Measurements from ENCODE around the gene IKBIP. TPM values are rescaled to one million over a fixed set of nuclear protein-coding genes. Genes with fewer than 3 reads are reported as not detected.
"Not testable (repeated sequence)": the region's sequence is repeated elsewhere in the genome, so short reads cannot be mapped to it uniquely, and the experiment has no call there.

Gene IKBIP
- total and polyA plus RNA-seq, 10 donors = 13.5 to 30.7 (median 18.8) TPM

GRCh38 chr12:98646294-98647090, 1.9 kb upstream of the IKBIP start:
- WGBS, 5 donors = 4 to 9% (median 6%) methylated on average over 8 of the region's 8 CpGs
- Histone ChIP-seq H3K4me3 (peak overlapping the region; percentile 89 to 99 (median 96)), H3K27ac (peak overlapping the region in 7 of 8 donors; percentile 31 to 98 (median 97)), H3K27me3 (replicated peaks in 1 of 7) (no peaks in the 10 kb centered on the region), H3K36me3 (peaks cover 0 to 37% (median 21%) of the 10 kb centered on the region in 6 donors), H3K9me3 (no peaks in the 10 kb centered on the region), H3K4me1 (peaks cover 16 to 61% (median 39%) of the 10 kb centered on the region in 6 donors)
- no peak for TF ChIP-seq POLR2A (IDR thresholded peaks at IDR 0.05)
- no peak for TF ChIP-seq POLR2AphosphoS5 (IDR thresholded peaks at IDR 0.05)
- no peak for TF ChIP-seq CTCF (IDR thresholded peaks at IDR 0.05 in 8 of 11, conservative IDR thresholded peaks at IDR 0.05 in 3 of 11)
- no peak for DNase-seq
- intact Hi-C loops (cut with DNase I; ENCODE audit: low total_unique reads) = loop anchor here (5.0 kb wide), 1 partner anchor 54 kb away; the partner anchor contains the start of gene SLC25A3

- 0 to 1% (median 0%) methylated on average over 12 to 24 of the region's 24 CpGs for WGBS, 5 donors
- DNase-seq = no peak
- Histone ChIP-seq H3K9me3 (no peaks in the 10 kb centered on the region), H3K27ac (peak overlapping the region; percentile 74 to 98 (median 96)), H3K4me3 (peak overlapping the region; percentile 89 to 99 (median 96)), H3K27me3 (replicated peaks in 1 of 7) (no peaks in the 10 kb centered on the region), H3K36me3 (peaks cover 0 to 29% (median 15%) of the 10 kb centered on the region in 6 donors), H3K4me1 (peaks cover 16 to 70% (median 39%) of the 10 kb centered on the region in 6 donors)
- TF ChIP-seq CTCF (IDR thresholded peaks at IDR 0.05 in 8 of 11, conservative IDR thresholded peaks at IDR 0.05 in 3 of 11) = no peak
- no peak for TF ChIP-seq POLR2A (IDR thresholded peaks at IDR 0.05)
- no peak for TF ChIP-seq POLR2AphosphoS5 (IDR thresholded peaks at IDR 0.05)
- intact Hi-C loops (cut with DNase I; ENCODE audit: low total_unique reads) = loop anchor here (5.0 kb wide), 1 partner anchor 53 kb away; the partner anchor contains the start of gene SLC25A3
Measured at GRCh38 chr12:98645572-98646067, 1.0 kb upstream of the IKBIP start.

- Histone ChIP-seq H3K27me3 (replicated peaks in 1 of 7) (no peaks in the 10 kb centered on the region), H3K4me3 (peak overlapping the region; percentile 89 to 99 (median 96)), H3K36me3 (peaks cover 0 to 16% (median 3%) of the 10 kb centered on the region in 6 donors), H3K4me1 (peaks cover 16 to 81% (median 43%) of the 10 kb centered on the region in 6 donors), H3K9me3 (no peaks in the 10 kb centered on the region), H3K27ac (peak overlapping the region; percentile 74 to 98 (median 96))
- WGBS, 5 donors = 0 to 1% (median 0%) methylated on average over 15 to 20 of the region's 20 CpGs
- peak in 1 of 11 experiments; percentile 17 for TF ChIP-seq CTCF (IDR thresholded peaks at IDR 0.05 in 8 of 11, conservative IDR thresholded peaks at IDR 0.05 in 3 of 11)
- TF ChIP-seq POLR2AphosphoS5 (IDR thresholded peaks at IDR 0.05) = no peak
- no peak for TF ChIP-seq POLR2A (IDR thresholded peaks at IDR 0.05)
- no peak for DNase-seq
- intact Hi-C loops (cut with DNase I; ENCODE audit: low total_unique reads) = no loop called here
Measured at GRCh38 chr12:98644433-98644711, 216 bp downstream of the IKBIP start.

GRCh38 chr12:98642801-98643200, 1.8 kb downstream of the IKBIP start:
- 91 to 99% (median 94%) methylated on average over 5 of the region's 5 CpGs for WGBS, 5 donors

More at GRCh38 chr12:98642801-98643200, 1.8 kb downstream of the IKBIP start:
- intact Hi-C loops (cut with DNase I; ENCODE audit: low total_unique reads); H3K27me3 ChIP-seq (replicated peaks in 1 of 7); H3K36me3 ChIP-seq; H3K9me3 ChIP-seq; DNase-seq: not testable (repeated sequence)
- Histone ChIP-seq H3K4me3 (peak overlapping the region in 3 of 8 donors; percentile 89 to 95 (median 92)), H3K27ac (peak overlapping the region in 1 of 8 donors; percentile 98), H3K4me1 (peaks cover 16 to 81% (median 46%) of the 10 kb centered on the region in 6 donors)
